HEK293T (cell line): ENCODE data around the gene ATP6V1E1.

ENCODE experiments used
- ARNT ChIP-seq: fragments of 450-650 bp; IDR thresholded peaks from 2 replicates; pipeline ENCODE4 v1.6.1; 2017; ENCODE audit warnings: mild to moderate bottlenecking
- BHLHE40 ChIP-seq: fragments of 450-650 bp; IDR thresholded peaks from 2 replicates; pipeline ENCODE4 v1.6.1; 2016; ENCODE audit warnings: mild to moderate bottlenecking, moderate library complexity, borderline replicate concordance
- ELF4 ChIP-seq: fragments of 450-650 bp; IDR thresholded peaks from 2 replicates; pipeline ENCODE4 v1.6.1; 2017; ENCODE audit warnings: antibody characterized with exemption
- FOXA1 ChIP-seq: fragments of 450-650 bp; IDR thresholded peaks from 2 replicates; pipeline ENCODE4 v1.6.1; 2016; ENCODE audit warnings: mild to moderate bottlenecking
- FOXK2 ChIP-seq: fragments of 450-650 bp; IDR thresholded peaks from 2 replicates; pipeline ENCODE4 v1.6.1; 2016; ENCODE audit warnings: mild to moderate bottlenecking
- FOXM1 ChIP-seq: fragments of 450-650 bp; IDR thresholded peaks from 2 replicates; pipeline ENCODE4 v1.6.1; 2017; ENCODE audit warnings: mild to moderate bottlenecking, borderline replicate concordance
- HDGF ChIP-seq: fragments of 450-650 bp; IDR thresholded peaks from 2 replicates; pipeline ENCODE4 v1.6.1; 2017; ENCODE audit warnings: antibody characterized with exemption, borderline replicate concordance
- NFRKB ChIP-seq: fragments of 450-650 bp; IDR thresholded peaks from 2 replicates; pipeline ENCODE4 v1.6.1; 2016; ENCODE audit warnings: mild to moderate bottlenecking, moderate library complexity
- SP1 ChIP-seq: fragments of 450-650 bp; IDR thresholded peaks from 2 replicates; pipeline ENCODE4 v1.6.1; 2017
- TARDBP ChIP-seq: fragments of 450-650 bp; IDR thresholded peaks from 2 replicates; pipeline ENCODE4 v1.6.1; 2016
- ZNF384 ChIP-seq: fragments of 450-650 bp; IDR thresholded peaks from 2 replicates; pipeline ENCODE4 v1.6.1; 2016

DNA sequence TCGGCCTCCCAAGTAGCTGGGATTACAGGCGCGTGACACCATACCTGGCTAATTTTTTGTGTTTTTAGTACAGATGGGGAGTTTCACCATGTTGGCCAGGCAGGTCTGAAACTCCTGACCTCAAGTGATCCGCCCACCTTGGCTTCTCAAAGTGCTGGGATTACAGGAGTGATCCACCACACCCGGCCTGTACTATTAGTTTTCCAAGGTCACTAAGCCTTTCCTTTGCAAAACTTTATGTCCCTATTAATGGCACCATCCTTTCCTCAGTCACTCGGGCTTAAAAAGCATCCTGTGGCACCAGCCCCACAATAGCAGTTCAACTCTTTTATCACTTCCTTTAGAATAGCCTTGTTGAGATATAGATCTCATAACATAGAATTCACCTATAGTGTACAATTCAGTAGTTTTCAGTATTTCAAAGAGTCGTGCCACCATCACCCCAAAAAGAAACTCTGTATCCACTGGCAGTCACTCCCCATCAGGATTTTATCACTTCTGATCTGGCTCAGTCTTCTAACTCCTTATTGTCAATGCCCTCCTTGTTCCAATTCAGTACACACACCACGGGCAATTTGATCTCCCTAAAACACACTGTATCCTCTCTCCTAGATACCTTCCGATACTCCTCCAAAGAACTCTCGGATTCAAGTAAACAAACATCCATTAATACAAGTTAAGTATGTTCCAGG lies 9.1 kb upstream of the ATP6V1E1 start:
- TF ChIP-seq SP1 (no peak), TARDBP (no peak), NFRKB (no peak), ZNF384 (no peak), ELF4 (no peak), FOXM1 (no peak), BHLHE40 (no peak), HDGF (no peak), FOXA1 (no peak), ARNT (no peak), FOXK2 (no peak)
